Body of pancreas (tissue), 4 donors: ENCODE data around the gene SCRN2. TPM values are rescaled to one million over a fixed set of nuclear protein-coding genes. Genes with fewer than 3 reads are reported as not detected.

Source experiments
- ATAC-seq: fragments of 150-250 bp; one replicate; pipeline ENCODE4 v1.9.1; 2016
- DNase-seq, 4 donors: peaks; one replicate each; pipeline ENCODE4 v3.0.0-alpha.2; 2019
- H3K27ac ChIP-seq, 4 donors: fragments of 200-600 bp; sonication (generic); 1 replicate in 3 of 4; 2 replicates in 1 of 4; pipeline versions ENCODE4 v1.5.1 to v1.6.1; 2016 to 2019; ENCODE audit warnings: mild to moderate bottlenecking in 1 of 4, mixed read lengths in 1 of 4, moderate library complexity in 1 of 4
- H3K27me3 ChIP-seq, 2 donors: fragments of 200-600 bp; sonication (generic); one replicate each; pipeline ENCODE4 v1.6.0; 2016; ENCODE audit warnings: mild to moderate bottlenecking in 1 of 2
- H3K36me3 ChIP-seq, 2 donors: fragments of 200-600 bp; sonication (generic); replicated peaks in 1 of 2; 2 replicates each; pipeline ENCODE4 v1.5.1; 2016; ENCODE audit warnings: low read depth in 2 of 2; ENCODE audit not compliant: insufficient read depth in 1 of 2
- H3K4me1 ChIP-seq: fragments of 200-600 bp; sonication (generic); one replicate; pipeline ENCODE4 v1.6.0; 2016
- H3K4me3 ChIP-seq, 2 donors: fragments of 200-600 bp; sonication (generic); 1 replicate in 1 of 2; 2 replicates in 1 of 2; pipeline ENCODE4 v1.5.1; 2016 to 2019
- H3K9me3 ChIP-seq, 3 donors: fragments of 200-600 bp; sonication (generic); 1 replicate in 2 of 3; 2 replicates in 1 of 3; pipeline ENCODE4 v1.5.1; 2016
- CTCF ChIP-seq, 7 experiments: fragments of 450-650 bp in 4 of 7; fragments of 200-600 bp in 3 of 7; sonication (generic) in 3 of 7; IDR thresholded peaks; one replicate each; pipeline ENCODE4 v1.5.1; 2016 to 2019; ENCODE audit warnings: antibody characterized with exemption in 7 of 7
- POLR2A ChIP-seq, 3 donors: fragments of 450-650 bp; IDR thresholded peaks; one replicate each; pipeline ENCODE4 v1.6.1; 2016; ENCODE audit warnings: antibody characterized with exemption in 3 of 3, mild to moderate bottlenecking in 2 of 3
- WGBS, 2 donors: methylation state at CpG; one replicate each; pipeline ENCODE4 v1.1.5; 2017; 5-methylcytosine and 5-hydroxymethylcytosine counted together
- intact Hi-C: fragments of 100-400 bp; cut with DNase I; formaldehyde crosslinking; loops from one replicate; pipeline ENCODE4 v1.15.1; 2023
- total RNA-seq, 2 donors: library from RNA; depleted of rRNA; stranded (reverse); fragments of >200 nt; gene quantifications; one replicate each; pipeline ENCODE4 v1.1.0, GENCODE V29; 2016

The SCRN2 gene
- total RNA-seq, 2 donors from 2014 or later: 37.2 to 45.7 TPM

GRCh38 chr17:47816111-47816735 is 24.9 kb downstream of the SCRN2 start:
- intact Hi-C loops: no loop called here
- DNase-seq (no peak), ATAC-seq (no peak)
- no peak for TF ChIP-seq POLR2A (IDR thresholded peaks at IDR 0.05)
- TF ChIP-seq CTCF (IDR thresholded peaks at IDR 0.05): no peak
- H3K27me3 ChIP-seq: no peaks in the 10 kb centered on the region
- H3K4me3 ChIP-seq: no peak overlapping the region
- peaks cover 35% of the 10 kb centered on the region for H3K4me1 ChIP-seq
- no peak overlapping the region for H3K27ac ChIP-seq
- H3K36me3 ChIP-seq: peaks cover 10 to 29% of the 10 kb centered on the region in 2 donors
- 94% methylated on average over 6 to 20 of the region's 21 CpGs for WGBS, 2 donors
- no peaks in the 10 kb centered on the region for H3K9me3 ChIP-seq

GRCh38 chr17:47815106-47815918 is 25.8 kb downstream of the SCRN2 start:
- intact Hi-C loops: no loop called here

GRCh38 chr17:47813512-47814031 is 27.5 kb downstream of the SCRN2 start:
- Histone ChIP-seq H3K4me3 (no peak overlapping the region), H3K9me3 (no peaks in the 10 kb centered on the region), H3K36me3 (peaks cover 10 to 31% of the 10 kb centered on the region in 2 donors), H3K27ac (no peak overlapping the region), H3K4me1 (peaks cover 49% of the 10 kb centered on the region), H3K27me3 (no peaks in the 10 kb centered on the region)
- intact Hi-C loops: no loop called here
- TF ChIP-seq POLR2A (IDR thresholded peaks at IDR 0.05) (no peak), CTCF (IDR thresholded peaks at IDR 0.05) (no peak)
- 90 to 95% methylated on average over 2 to 21 of the region's 22 CpGs for WGBS, 2 donors
- peak in 1 of 4 donors; percentile 8 for DNase-seq
- no peak for ATAC-seq

More at GRCh38 chr17:47815106-47815918, 25.8 kb downstream of the SCRN2 start:
- Histone ChIP-seq H3K4me3 (no peak overlapping the region), H3K4me1 (peaks cover 36% of the 10 kb centered on the region), H3K9me3 (no peaks in the 10 kb centered on the region), H3K27me3 (no peaks in the 10 kb centered on the region), H3K36me3 (peaks cover 10 to 29% of the 10 kb centered on the region in 2 donors), H3K27ac (no peak overlapping the region)
- WGBS, 2 donors: 89 to 90% methylated on average over 13 to 21 of the region's 21 CpGs
- DNase-seq (peak in 1 of 4 donors; percentile 2), ATAC-seq (no peak)
- no peak for TF ChIP-seq CTCF (IDR thresholded peaks at IDR 0.05)
- TF ChIP-seq POLR2A (IDR thresholded peaks at IDR 0.05): no peak

- DNase-seq: peak in 1 of 4 donors; percentile 13
- 89 to 91% methylated on average over 14 of the region's 14 CpGs for WGBS, 2 donors
Observed at GRCh38 chr17:47813077-47813476, 28.0 kb downstream of the SCRN2 start.

More at GRCh38 chr17:47813077-47813476, 28.0 kb downstream of the SCRN2 start:
- H3K27me3 ChIP-seq: no peaks in the 10 kb centered on the region
- peaks cover 52% of the 10 kb centered on the region for H3K4me1 ChIP-seq
- no peak overlapping the region for H3K4me3 ChIP-seq
- TF ChIP-seq CTCF (IDR thresholded peaks at IDR 0.05): no peak
- no peak for TF ChIP-seq POLR2A (IDR thresholded peaks at IDR 0.05)
- H3K36me3 ChIP-seq: peaks cover 10 to 33% of the 10 kb centered on the region in 2 donors
- no peak for ATAC-seq
- intact Hi-C loops: no loop called here
- no peaks in the 10 kb centered on the region for H3K9me3 ChIP-seq
- peak overlapping the region in 2 of 4 donors; percentile 81 to 84 for H3K27ac ChIP-seq
